Activated naive CD8-positive, alpha-beta T cell (primary cell): ENCODE measurements around the gene LRRC56.

Experiments
- H3K27ac Mint-ChIP-seq: one replicate; pipeline ENCODE4 v1.8.0; 2021; ENCODE audit warnings: mixed read lengths
- H3K27me3 Mint-ChIP-seq: one replicate; pipeline ENCODE4 v1.8.0; 2021; ENCODE audit warnings: mixed read lengths
- H3K36me3 Mint-ChIP-seq: one replicate; pipeline ENCODE4 v1.8.0; 2021; ENCODE audit warnings: mixed read lengths
- H3K4me1 Mint-ChIP-seq: one replicate; pipeline ENCODE4 v1.8.0; 2021; ENCODE audit warnings: low read depth, mixed read lengths
- H3K4me3 Mint-ChIP-seq: one replicate; pipeline ENCODE4 v1.8.0; 2021; ENCODE audit warnings: mild to moderate bottlenecking, mixed read lengths
- H3K9me3 Mint-ChIP-seq: one replicate; pipeline ENCODE4 v1.8.0; 2021; ENCODE audit warnings: low read depth, mixed read lengths

The LRRC56 gene

GRCh38 chr11:528815-529727 is 8.3 kb upstream of the LRRC56 start:
- Mint-ChIP-seq H3K36me3 (no peaks in the 10 kb centered on the region), H3K4me3 (no peak overlapping the region), H3K4me1 (peaks cover 3% of the 10 kb centered on the region), H3K9me3 (no peaks in the 10 kb centered on the region), H3K27ac (no peak overlapping the region), H3K27me3 (no peaks in the 10 kb centered on the region)

GRCh38 chr11:529728-530411 is 7.5 kb upstream of the LRRC56 start:
- Mint-ChIP-seq H3K9me3 (no peaks in the 10 kb centered on the region), H3K36me3 (no peaks in the 10 kb centered on the region), H3K27me3 (no peaks in the 10 kb centered on the region), H3K27ac (no peak overlapping the region), H3K4me1 (peaks cover 3% of the 10 kb centered on the region), H3K4me3 (no peak overlapping the region)

GRCh38 chr11:530960-531831 is 6.1 kb upstream of the LRRC56 start:
- no peaks in the 10 kb centered on the region for H3K36me3 Mint-ChIP-seq
- no peak overlapping the region for H3K27ac Mint-ChIP-seq
- peaks cover 5% of the 10 kb centered on the region for H3K4me1 Mint-ChIP-seq
- no peaks in the 10 kb centered on the region for H3K9me3 Mint-ChIP-seq
- H3K4me3 Mint-ChIP-seq: no peak overlapping the region
- no peaks in the 10 kb centered on the region for H3K27me3 Mint-ChIP-seq

- H3K4me1 Mint-ChIP-seq: peaks cover 6% of the 10 kb centered on the region
- no peak overlapping the region for H3K27ac Mint-ChIP-seq
- H3K36me3 Mint-ChIP-seq: no peaks in the 10 kb centered on the region
- no peaks in the 10 kb centered on the region for H3K27me3 Mint-ChIP-seq
- H3K4me3 Mint-ChIP-seq: no peak overlapping the region
- no peaks in the 10 kb centered on the region for H3K9me3 Mint-ChIP-seq
Observed at GRCh38 chr11:531919-532526, 5.3 kb upstream of the LRRC56 start.

GRCh38 chr11:532527-532985 is 4.8 kb upstream of the LRRC56 start:
- no peaks in the 10 kb centered on the region for H3K36me3 Mint-ChIP-seq
- no peak overlapping the region for H3K27ac Mint-ChIP-seq
- no peak overlapping the region for H3K4me3 Mint-ChIP-seq
- peaks cover 6% of the 10 kb centered on the region for H3K4me1 Mint-ChIP-seq
- no peaks in the 10 kb centered on the region for H3K9me3 Mint-ChIP-seq
- H3K27me3 Mint-ChIP-seq: no peaks in the 10 kb centered on the region

GRCh38 chr11:532986-533585 is 4.2 kb upstream of the LRRC56 start:
- no peaks in the 10 kb centered on the region for H3K36me3 Mint-ChIP-seq
- no peak overlapping the region for H3K4me3 Mint-ChIP-seq
- H3K9me3 Mint-ChIP-seq: no peaks in the 10 kb centered on the region
- peaks cover 10% of the 10 kb centered on the region for H3K4me1 Mint-ChIP-seq
- no peak overlapping the region for H3K27ac Mint-ChIP-seq
- no peaks in the 10 kb centered on the region for H3K27me3 Mint-ChIP-seq

- H3K27me3 Mint-ChIP-seq: no peaks in the 10 kb centered on the region
- no peak overlapping the region for H3K27ac Mint-ChIP-seq
- peaks cover 12% of the 10 kb centered on the region for H3K4me1 Mint-ChIP-seq
- H3K36me3 Mint-ChIP-seq: no peaks in the 10 kb centered on the region
- H3K4me3 Mint-ChIP-seq: peak overlapping the region; percentile 44
- H3K9me3 Mint-ChIP-seq: no peaks in the 10 kb centered on the region
Observed at GRCh38 chr11:533586-534395, 3.5 kb upstream of the LRRC56 start.

- Mint-ChIP-seq H3K27ac (no peak overlapping the region), H3K9me3 (no peaks in the 10 kb centered on the region), H3K4me3 (peak overlapping the region; percentile 77), H3K36me3 (no peaks in the 10 kb centered on the region), H3K27me3 (no peaks in the 10 kb centered on the region), H3K4me1 (peaks cover 12% of the 10 kb centered on the region)
Observed at GRCh38 chr11:534396-535209, 2.7 kb upstream of the LRRC56 start.

- H3K27ac Mint-ChIP-seq: no peak overlapping the region
- H3K9me3 Mint-ChIP-seq: no peaks in the 10 kb centered on the region
- no peaks in the 10 kb centered on the region for H3K36me3 Mint-ChIP-seq
- no peak overlapping the region for H3K4me3 Mint-ChIP-seq
- H3K4me1 Mint-ChIP-seq: peaks cover 12% of the 10 kb centered on the region
- H3K27me3 Mint-ChIP-seq: no peaks in the 10 kb centered on the region
Observed at GRCh38 chr11:535210-535518, 2.2 kb upstream of the LRRC56 start.

GRCh38 chr11:535519-536454 is 1.5 kb upstream of the LRRC56 start, which contains the start of gene HRAS:
Gene HRAS (minus strand): TSS chr11:535576.
- Mint-ChIP-seq H3K9me3 (no peaks in the 10 kb centered on the region), H3K4me3 (peak within 1 kb of the TSS; percentile 94), H3K36me3 (no peaks in the 10 kb centered on the region), H3K27ac (peak within 1 kb of the TSS; percentile 91), H3K27me3 (no peaks in the 10 kb centered on the region), H3K4me1 (peaks cover 12% of the 10 kb centered on the region)

- no peaks in the 10 kb centered on the region for H3K36me3 Mint-ChIP-seq
- peak overlapping the region; percentile 61 for H3K4me3 Mint-ChIP-seq
- peaks cover 12% of the 10 kb centered on the region for H3K4me1 Mint-ChIP-seq
- H3K27me3 Mint-ChIP-seq: no peaks in the 10 kb centered on the region
- no peaks in the 10 kb centered on the region for H3K9me3 Mint-ChIP-seq
- H3K27ac Mint-ChIP-seq: no peak overlapping the region
Observed at GRCh38 chr11:537622-538430, 499 bp downstream of the LRRC56 start.
